Gastroesophageal sphincter (tissue), 3 donors: ENCODE data around the gene MFAP2.

Source experiments
- CTCF ChIP-seq, 4 experiments: fragments of 200-600 bp in 2 of 4; fragments of 450-650 bp in 2 of 4; sonication (generic) in 1 of 4; IDR thresholded peaks; one replicate each; pipeline ENCODE4 v1.5.1; 2017 to 2019; ENCODE audit warnings: antibody characterized with exemption in 4 of 4, mild to moderate bottlenecking in 2 of 4, moderate library complexity in 2 of 4
- EP300 ChIP-seq: sonication (generic); formaldehyde crosslinking; IDR thresholded peaks from one replicate; pipeline ENCODE4 v1.6.1; 2017; ENCODE audit warnings: antibody characterized with exemption, mild to moderate bottlenecking

- TF ChIP-seq EP300 (no peak), CTCF (IDR thresholded peaks at IDR 0.05) (no peak)
Measured at GRCh38 chr1:17028662-17029188, 48.3 kb upstream of the MFAP2 start.
